Ovary (tissue), 3 donors: ENCODE data around the gene TMEM243.

Source experiments
- CTCF ChIP-seq, 3 donors: fragments of 450-650 bp in 2 of 3; fragments of 200-600 bp in 1 of 3; IDR thresholded peaks; one replicate each; pipeline versions ENCODE4 v1.5.1 to v1.8.0; 2016 to 2022; ENCODE audit warnings: antibody characterized with exemption in 3 of 3, mild to moderate bottlenecking in 1 of 3
- EP300 ChIP-seq: sonication (generic); formaldehyde crosslinking; IDR thresholded peaks from one replicate; pipeline ENCODE4 v1.6.1; 2017; ENCODE audit warnings: antibody characterized with exemption
- POLR2A ChIP-seq: fragments of 450-650 bp; IDR thresholded peaks from one replicate; pipeline ENCODE4 v1.6.1; 2017; ENCODE audit warnings: antibody characterized with exemption, mild to moderate bottlenecking, moderate library complexity
- donor health status: DM: no; HTN: no; CAD: no.

- peak in 1 of 3 donors; percentile 24 for TF ChIP-seq CTCF (IDR thresholded peaks at IDR 0.05)
- peak; percentile 8 for TF ChIP-seq EP300
- peak; percentile 63 for TF ChIP-seq POLR2A
These were observed 67.2 kb downstream of the TMEM243 start, which contains the start of gene DMTF1 for GRCh38 chr7:87152112-87152896.
